HL-60 (cell line): ENCODE results near the gene TLR8.

Experiments used
- CTCF ChIP-seq: IDR thresholded peaks from one replicate; pipeline ENCODE4 v1.5.1; 2011; ENCODE audit warnings: low read length, control low read depth, inconsistent platforms; ENCODE audit not compliant: insufficient read depth
- POLR2AphosphoS5 ChIP-seq: IDR thresholded peaks from 2 replicates; pipeline ENCODE4 v1.6.1; 2012; ENCODE audit warnings: low read depth
- SPI1 ChIP-seq: IDR thresholded peaks from 2 replicates; pipeline ENCODE4 v1.6.1; 2012; ENCODE audit warnings: low read depth, mild to moderate bottlenecking, borderline replicate concordance

- TF ChIP-seq CTCF = no peak
- no peak for TF ChIP-seq POLR2AphosphoS5
- TF ChIP-seq SPI1 = no peak
These were observed 38.7 kb upstream of the TLR8 start for GRCh38 chrX:12867685-12868084.
